B cell (primary cell): ENCODE results near the gene OR4C45. TPM values are rescaled to one million over a fixed set of nuclear protein-coding genes. Genes with fewer than 3 reads are reported as not detected.
"Not testable (repeated sequence)": the region's sequence is repeated elsewhere in the genome, so short reads cannot be mapped to it uniquely, and the experiment has no call there.

Source experiments
- ATAC-seq: fragments of 200-7000 bp; cut with Tn5 transposase; one replicate; pipeline ENCODE4 v1.10.0; 2021; ENCODE audit warnings: low read depth, mild to moderate bottlenecking, moderate number of reproducible peaks, moderate library complexity
- CTCF ChIA-PET: fragments of 350-600 bp; sonication (Branson Sonifier 250); formaldehyde crosslinking; loops from one replicate; lab custom pipeline; 2021; ENCODE audit warnings: antibody characterized with exemption, inconsistent platforms; lab: Charles Lee
- POLR2A ChIA-PET: fragments of 350-600 bp; sonication (Branson Sonifier 250); formaldehyde crosslinking; loops from one replicate; lab custom pipeline; 2021; ENCODE audit warnings: antibody characterized with exemption; lab: Charles Lee
- DNase-seq: peaks from one replicate; pipeline ENCODE4 v3.0.0; 2013
- H2AFZ ChIP-seq: 2 replicates; pipeline ENCODE4 v1.6.1; 2012; ENCODE audit warnings: mild to moderate bottlenecking, low read depth, low read length; ENCODE audit not compliant: insufficient read depth, poor library complexity, severe bottlenecking
- H3K27ac ChIP-seq, 2 donors: 1 replicate in 1 of 2; 2 replicates in 1 of 2; pipeline ENCODE4 v1.5.1; 2012 to 2013; ENCODE audit warnings: low read length in 2 of 2, mild to moderate bottlenecking in 2 of 2, moderate library complexity in 1 of 2
- H3K27me3 ChIP-seq, 4 experiments: fragments of 200-600 bp in 1 of 4; sonication (generic) in 1 of 4; replicated peaks in 1 of 4; 1 replicate in 2 of 4; 2 replicates in 2 of 4; pipeline versions ENCODE4 v1.6.1 to v1.7.0; 2013 to 2016; ENCODE audit warnings: low read length in 3 of 4, mild to moderate bottlenecking in 2 of 4, mixed read lengths in 1 of 4, moderate library complexity in 1 of 4; ENCODE audit not compliant: insufficient read depth in 4 of 4, control insufficient read depth in 3 of 4; ENCODE audit errors: control extremely low read depth in 1 of 4
- H3K36me3 ChIP-seq, 2 experiments: replicated peaks in 1 of 2; 1 replicate in 1 of 2; 2 replicates in 1 of 2; pipeline versions ENCODE4 v1.6.1 to v1.7.1; 2013; ENCODE audit warnings: low read length in 1 of 2; ENCODE audit not compliant: insufficient read depth in 2 of 2, control insufficient read depth in 1 of 2; ENCODE audit errors: control extremely low read depth in 1 of 2, extremely low read depth in 1 of 2
- H3K4me1 ChIP-seq, 2 donors: fragments of 200-600 bp in 1 of 2; sonication (generic) in 1 of 2; 1 replicate in 1 of 2; 2 replicates in 1 of 2; pipeline versions ENCODE4 v1.5.1 to v1.6.1; 2013 to 2017; ENCODE audit warnings: low read length in 2 of 2; ENCODE audit not compliant: control insufficient read depth in 2 of 2, insufficient read depth in 2 of 2
- H3K4me2 ChIP-seq: replicated peaks from 2 replicates; pipeline ENCODE3; 2012; ENCODE audit warnings: mild to moderate bottlenecking, low read depth, low read length; ENCODE audit not compliant: poor library complexity, severe bottlenecking
- H3K4me3 ChIP-seq, 5 experiments: fragments of 200-600 bp in 1 of 5; sonication (generic) in 1 of 5; 1 replicate in 3 of 5; 2 replicates in 2 of 5; pipeline versions ENCODE4 v1.5.1 to v1.7.0; 2011 to 2016; ENCODE audit warnings: low read length in 4 of 5, mild to moderate bottlenecking in 4 of 5, low read depth in 2 of 5, control low read depth in 1 of 5, moderate library complexity in 1 of 5; ENCODE audit not compliant: insufficient read depth in 1 of 5; ENCODE audit errors: control extremely low read depth in 1 of 5, extremely low read depth in 1 of 5
- H3K79me2 ChIP-seq: fragments of 200-600 bp; sonication (generic); one replicate; pipeline ENCODE4 v1.6.0; 2016; ENCODE audit warnings: low read length; ENCODE audit not compliant: control insufficient read depth, insufficient read depth
- H3K9ac ChIP-seq: fragments of 200-600 bp; sonication (generic); 2 replicates; pipeline ENCODE4 v1.6.1; 2017; ENCODE audit warnings: mild to moderate bottlenecking, low read length, moderate library complexity
- H3K9me3 ChIP-seq, 3 donors: one replicate each; pipeline versions ENCODE4 v1.6.1 to v1.7.1; 2013; ENCODE audit warnings: low read length in 2 of 3; ENCODE audit not compliant: control insufficient read depth in 2 of 3, insufficient read depth in 1 of 3; ENCODE audit errors: control extremely low read depth in 1 of 3
- H4K20me1 ChIP-seq: 2 replicates; pipeline ENCODE4 v1.6.0; 2012; ENCODE audit warnings: mild to moderate bottlenecking, low read length; ENCODE audit not compliant: insufficient read depth, control insufficient read depth, poor library complexity, severe bottlenecking
- H3K27ac Mint-ChIP-seq: one replicate; pipeline ENCODE4 v1.8.0; 2021; ENCODE audit warnings: mixed read lengths
- H3K27me3 Mint-ChIP-seq: one replicate; pipeline ENCODE4 v1.8.0; 2021; ENCODE audit warnings: mixed read lengths
- H3K4me1 Mint-ChIP-seq: one replicate; pipeline ENCODE4 v1.8.0; 2021; ENCODE audit warnings: mixed read lengths
- H3K4me3 Mint-ChIP-seq: one replicate; pipeline ENCODE4 v1.8.0; 2021; ENCODE audit warnings: mixed read lengths
- H3K9me3 Mint-ChIP-seq: one replicate; pipeline ENCODE4 v1.8.0; 2022; ENCODE audit warnings: mixed read lengths; ENCODE audit not compliant: insufficient read depth
- EZH2 ChIP-seq: IDR thresholded peaks from 2 replicates; pipeline ENCODE4 v1.6.1; 2012; ENCODE audit warnings: borderline replicate concordance, low read depth, mild to moderate bottlenecking, moderate library complexity, low read length; ENCODE audit not compliant: insufficient read depth, poor library complexity, severe bottlenecking
- WGBS: methylation state at CpG from one replicate; pipeline ENCODE4 v1.1.5; 2013; ENCODE audit warnings: missing lambda C conversion rate; ENCODE audit not compliant: insufficient coverage; 5-methylcytosine and 5-hydroxymethylcytosine counted together
- intact Hi-C: fragments of 100-400 bp; cut with micrococcal nuclease; formaldehyde crosslinking; loops from one replicate; pipeline ENCODE4 v1.10.0; 2022
- polyA plus RNA-seq: library from polyadenylated mRNA; depleted of rRNA; stranded (reverse); fragments of >200 nt; gene quantifications from 2 replicates; pipeline ENCODE4 v1.2.3, GENCODE V29; 2012
- total RNA-seq, 2 donors: library from RNA; stranded (reverse); fragments of 120-200 nt in 1 of 2; gene quantifications; 1 replicate in 1 of 2; 2 replicates in 1 of 2; pipeline versions ENCODE4 v1.2.3 to v1.2.4, GENCODE V29; 2013 to 2022
- TF ChIP-seq, protein P1 (sequence below): fragments of 200-600 bp; IDR thresholded peaks from one replicate; pipeline ENCODE4 v1.8.0; 2022; ENCODE audit warnings: antibody characterized with exemption, mild to moderate bottlenecking

Gene OR4C45
- total and polyA plus RNA-seq, 2 donors (not counting 1 experiment from before 2014, with no cell fraction given), result not detected

DNA sequence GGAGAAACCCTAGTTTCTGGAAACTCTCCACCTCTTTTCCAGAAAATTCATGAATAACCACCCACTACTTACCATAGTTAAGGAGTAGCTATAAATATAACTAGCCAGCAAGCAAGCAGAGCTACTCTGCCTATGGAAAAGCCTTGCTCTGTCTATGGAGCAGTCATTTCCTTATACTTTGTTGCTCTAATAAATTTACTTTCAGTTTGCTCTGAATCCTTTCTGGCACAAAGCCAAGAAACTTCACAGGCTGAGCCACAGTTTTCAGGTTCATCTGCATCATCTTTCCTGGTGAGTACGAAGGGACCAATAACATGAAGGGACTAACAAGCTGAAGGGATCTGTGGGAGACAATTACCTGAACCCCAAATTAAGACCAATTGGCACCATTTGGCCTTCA, 4.6 kb downstream of the OR4C45 start:
- TF ChIP-seq EZH2, result no peak
- TF ChIP-seq, protein P1, sequence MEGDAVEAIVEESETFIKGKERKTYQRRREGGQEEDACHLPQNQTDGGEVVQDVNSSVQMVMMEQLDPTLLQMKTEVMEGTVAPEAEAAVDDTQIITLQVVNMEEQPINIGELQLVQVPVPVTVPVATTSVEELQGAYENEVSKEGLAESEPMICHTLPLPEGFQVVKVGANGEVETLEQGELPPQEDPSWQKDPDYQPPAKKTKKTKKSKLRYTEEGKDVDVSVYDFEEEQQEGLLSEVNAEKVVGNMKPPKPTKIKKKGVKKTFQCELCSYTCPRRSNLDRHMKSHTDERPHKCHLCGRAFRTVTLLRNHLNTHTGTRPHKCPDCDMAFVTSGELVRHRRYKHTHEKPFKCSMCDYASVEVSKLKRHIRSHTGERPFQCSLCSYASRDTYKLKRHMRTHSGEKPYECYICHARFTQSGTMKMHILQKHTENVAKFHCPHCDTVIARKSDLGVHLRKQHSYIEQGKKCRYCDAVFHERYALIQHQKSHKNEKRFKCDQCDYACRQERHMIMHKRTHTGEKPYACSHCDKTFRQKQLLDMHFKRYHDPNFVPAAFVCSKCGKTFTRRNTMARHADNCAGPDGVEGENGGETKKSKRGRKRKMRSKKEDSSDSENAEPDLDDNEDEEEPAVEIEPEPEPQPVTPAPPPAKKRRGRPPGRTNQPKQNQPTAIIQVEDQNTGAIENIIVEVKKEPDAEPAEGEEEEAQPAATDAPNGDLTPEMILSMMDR, result no peak
- Histone ChIP-seq H3K4me2 (no peak overlapping the region), H3K9ac (no peak overlapping the region), H3K79me2 (no peaks in the 10 kb centered on the region), H3K9me3 (peaks cover 0 to 4% (median 1%) of the 10 kb centered on the region in 3 donors), H2AFZ (no peak overlapping the region), H3K4me3 (no peak overlapping the region), H3K27ac (no peak overlapping the region), H3K36me3 (no peaks in the 10 kb centered on the region), H4K20me1 (no peaks in the 10 kb centered on the region), H3K4me1 (no peaks in the 10 kb centered on the region), H3K27me3 (no peaks in the 10 kb centered on the region)
- ChIA-PET CTCF (no interaction called here), POLR2A (no interaction called here)
- Mint-ChIP-seq H3K4me1 (no peaks in the 10 kb centered on the region), H3K4me3 (no peak overlapping the region), H3K27me3 (no peaks in the 10 kb centered on the region), H3K27ac (no peak overlapping the region), H3K9me3 (no peaks in the 10 kb centered on the region)
- ATAC-seq, result no peak
- DNase-seq, result no peak
- intact Hi-C loops, result no loop called here
- 88% methylated on average over 1 of the region's 1 CpG for WGBS

DNA sequence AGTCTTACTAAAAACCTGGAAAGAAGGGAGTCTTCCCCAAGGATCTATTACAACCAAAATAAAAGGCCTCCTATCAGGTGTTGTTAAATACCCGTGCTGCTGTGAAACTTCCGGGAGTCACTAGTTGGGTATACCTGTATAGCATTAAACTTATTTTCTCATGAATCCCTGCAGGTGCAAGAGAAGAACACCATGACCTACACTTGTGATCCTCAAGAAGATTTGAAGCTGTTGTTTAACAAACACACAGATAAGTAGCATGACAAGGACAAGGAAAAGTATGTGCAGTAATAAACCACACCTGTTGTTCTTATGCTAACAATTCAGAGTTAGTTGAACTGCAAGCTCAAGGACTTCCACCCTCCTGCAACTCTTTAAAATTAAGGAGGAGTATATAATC, 12.0 kb downstream of the OR4C45 start:
- no peak overlapping the region for H3K4me3 ChIP-seq
- CTCF ChIA-PET, result no interaction called here
- POLR2A ChIA-PET, result no interaction called here
- ATAC-seq (no peak), DNase-seq (no peak)
- H3K9me3 Mint-ChIP-seq, result peaks cover 4% of the 10 kb centered on the region
- H3K79me2 ChIP-seq, result no peaks in the 10 kb centered on the region
- H3K4me1 ChIP-seq, result no peaks in the 10 kb centered on the region
- TF ChIP-seq EZH2, result no peak
- TF ChIP-seq, protein P1, result no peak
- no peak overlapping the region for H2AFZ ChIP-seq
- no peaks in the 10 kb centered on the region for H4K20me1 ChIP-seq
- H3K4me2 ChIP-seq, result no peak overlapping the region
- no peak overlapping the region for H3K9ac ChIP-seq
- WGBS, result no CpG with 5 or more reads among the region's 2 CpGs
- intact Hi-C loops, result no loop called here
- no peaks in the 10 kb centered on the region for H3K4me1 Mint-ChIP-seq
- H3K36me3 ChIP-seq, result no peaks in the 10 kb centered on the region
- no peaks in the 10 kb centered on the region for H3K27me3 ChIP-seq
- H3K9me3 ChIP-seq, result peaks cover 0 to under 1% (median 0%) of the 10 kb centered on the region in 3 donors
- no peak overlapping the region for H3K4me3 Mint-ChIP-seq
- H3K27me3 Mint-ChIP-seq, result no peaks in the 10 kb centered on the region
- no peak overlapping the region for H3K27ac ChIP-seq
- H3K27ac Mint-ChIP-seq, result no peak overlapping the region

DNA sequence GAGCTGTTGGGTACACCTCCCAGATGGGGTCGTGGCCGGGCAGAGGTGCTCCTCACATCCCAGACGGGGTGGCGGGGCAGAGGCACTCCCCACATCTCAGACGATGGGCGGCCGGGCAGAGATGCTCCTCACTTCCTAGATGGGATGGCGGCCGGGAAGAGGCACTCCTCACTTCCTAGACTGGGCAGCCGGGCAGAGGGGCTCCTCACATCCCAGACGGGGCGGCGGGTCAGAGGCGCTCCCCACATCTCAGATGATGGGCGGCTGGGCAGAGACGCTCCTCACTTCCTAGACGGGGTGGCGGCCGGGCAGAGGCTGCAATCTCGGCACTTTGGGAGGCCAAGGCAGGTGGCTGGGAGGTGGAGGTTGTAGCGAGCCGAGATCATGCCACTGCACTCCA, 30.4 kb downstream of the OR4C45 start:
- H3K9me3 ChIP-seq, DNase-seq, H3K4me3 Mint-ChIP-seq, POLR2A ChIA-PET, H3K27ac Mint-ChIP-seq, CTCF ChIA-PET, H3K27ac ChIP-seq, intact Hi-C loops, H3K27me3 ChIP-seq, H3K36me3 ChIP-seq, H4K20me1 ChIP-seq, H3K27me3 Mint-ChIP-seq, H3K4me2 ChIP-seq, H3K4me1 Mint-ChIP-seq, H3K4me3 ChIP-seq, H3K79me2 ChIP-seq, ATAC-seq, H3K9me3 Mint-ChIP-seq, H3K9ac ChIP-seq, H2AFZ ChIP-seq, H3K4me1 ChIP-seq: not testable (repeated sequence)
- WGBS, result 94% methylated on average over 10 of the region's 22 CpGs
